WTC11 (cell line): Measurements from ENCODE around the gene DCST2. TPM values are rescaled to one million over a fixed set of nuclear protein-coding genes. Genes with fewer than 3 reads are reported as not detected.
A peak's percentile ranks its signal among the peaks of the same experiment; 100 is the strongest.

Experiments
- ATAC-seq: fragments of 200-7000 bp; cut with Tn5 transposase; 2 replicates; pipeline ENCODE4 v1.10.0; 2021; ENCODE audit warnings: mild to moderate bottlenecking, moderate library complexity
- CTCF ChIA-PET: fragments of 300-600 bp; sonication (Branson Sonifier 250); formaldehyde crosslinking; loops from one replicate; lab custom pipeline; 2021; ENCODE audit warnings: antibody characterized with exemption; lab: Charles Lee
- POLR2A ChIA-PET: fragments of 350-600 bp; sonication (Branson Sonifier 250); formaldehyde crosslinking; loops from one replicate; lab custom pipeline; 2021; ENCODE audit warnings: antibody characterized with exemption; lab: Charles Lee
- DNase-seq: peaks from one replicate; pipeline ENCODE4 v3.0.0; 2021; ENCODE audit warnings: low spot score
- H3K27ac Mint-ChIP-seq: 2 replicates; pipeline ENCODE4 v1.8.0; 2021; ENCODE audit warnings: mixed read lengths
- H3K27me3 Mint-ChIP-seq: 2 replicates; pipeline ENCODE4 v1.8.0; 2021; ENCODE audit warnings: low read depth, mild to moderate bottlenecking, moderate library complexity, mixed read lengths
- H3K36me3 Mint-ChIP-seq: 2 replicates; pipeline ENCODE4 v1.8.0; 2021; ENCODE audit warnings: mixed read lengths
- H3K4me1 Mint-ChIP-seq: 2 replicates; pipeline ENCODE4 v1.8.0; 2022; ENCODE audit warnings: mixed read lengths
- H3K4me3 Mint-ChIP-seq: 2 replicates; pipeline ENCODE4 v1.8.0; 2021; ENCODE audit warnings: mild to moderate bottlenecking, moderate library complexity, mixed read lengths
- H3K9me3 Mint-ChIP-seq: 2 replicates; pipeline ENCODE4 v1.8.0; 2021; ENCODE audit warnings: mixed read lengths
- GABPB1 ChIP-seq: sonication (generic); formaldehyde crosslinking; IDR thresholded peaks from 2 replicates; pipeline ENCODE4 v1.8.1; 2023; ENCODE audit warnings: mild to moderate bottlenecking, missing genetic modification reagents
- NFE2L1 ChIP-seq: sonication (generic); formaldehyde crosslinking; IDR thresholded peaks from 2 replicates; pipeline ENCODE4 v1.8.1; 2023; ENCODE audit warnings: missing genetic modification reagents
- USF2 ChIP-seq: sonication (generic); formaldehyde crosslinking; IDR thresholded peaks from 2 replicates; pipeline ENCODE4 v1.8.1; 2023; ENCODE audit warnings: mild to moderate bottlenecking, missing genetic modification reagents, moderate library complexity
- ZNF138 ChIP-seq: sonication (generic); formaldehyde crosslinking; conservative IDR thresholded peaks from 2 replicates; pipeline ENCODE4 v1.8.1; 2022; ENCODE audit warnings: mild to moderate bottlenecking, moderate library complexity, missing genetic modification reagents
- ZNF281 ChIP-seq: sonication (generic); formaldehyde crosslinking; IDR thresholded peaks from 2 replicates; pipeline ENCODE4 v1.8.0; 2023; ENCODE audit warnings: mild to moderate bottlenecking, missing genetic modification reagents
- ZNF512 ChIP-seq: sonication (generic); formaldehyde crosslinking; IDR thresholded peaks from 2 replicates; pipeline ENCODE4 v1.8.1; 2022; ENCODE audit warnings: missing genetic modification reagents, borderline replicate concordance
- ZNF671 ChIP-seq: fragments of 250-450 bp; sonication (Bioruptor Pico); IDR thresholded peaks from 2 replicates; pipeline ENCODE4 v1.8.0; 2021; ENCODE audit warnings: mild to moderate bottlenecking
- total RNA-seq: library from RNA; stranded (reverse); gene quantifications from 3 replicates; pipeline ENCODE4 v1.2.3, GENCODE V29; 2021
- TF ChIP-seq, protein P1 (sequence below): sonication (generic); formaldehyde crosslinking; IDR thresholded peaks from 2 replicates; pipeline ENCODE4 v1.8.1; 2022; ENCODE audit warnings: mild to moderate bottlenecking, moderate library complexity, missing genetic modification reagents

DCST2 gene
- total RNA-seq, 1 experiment from 2014 or later = 0.83 TPM

DNA sequence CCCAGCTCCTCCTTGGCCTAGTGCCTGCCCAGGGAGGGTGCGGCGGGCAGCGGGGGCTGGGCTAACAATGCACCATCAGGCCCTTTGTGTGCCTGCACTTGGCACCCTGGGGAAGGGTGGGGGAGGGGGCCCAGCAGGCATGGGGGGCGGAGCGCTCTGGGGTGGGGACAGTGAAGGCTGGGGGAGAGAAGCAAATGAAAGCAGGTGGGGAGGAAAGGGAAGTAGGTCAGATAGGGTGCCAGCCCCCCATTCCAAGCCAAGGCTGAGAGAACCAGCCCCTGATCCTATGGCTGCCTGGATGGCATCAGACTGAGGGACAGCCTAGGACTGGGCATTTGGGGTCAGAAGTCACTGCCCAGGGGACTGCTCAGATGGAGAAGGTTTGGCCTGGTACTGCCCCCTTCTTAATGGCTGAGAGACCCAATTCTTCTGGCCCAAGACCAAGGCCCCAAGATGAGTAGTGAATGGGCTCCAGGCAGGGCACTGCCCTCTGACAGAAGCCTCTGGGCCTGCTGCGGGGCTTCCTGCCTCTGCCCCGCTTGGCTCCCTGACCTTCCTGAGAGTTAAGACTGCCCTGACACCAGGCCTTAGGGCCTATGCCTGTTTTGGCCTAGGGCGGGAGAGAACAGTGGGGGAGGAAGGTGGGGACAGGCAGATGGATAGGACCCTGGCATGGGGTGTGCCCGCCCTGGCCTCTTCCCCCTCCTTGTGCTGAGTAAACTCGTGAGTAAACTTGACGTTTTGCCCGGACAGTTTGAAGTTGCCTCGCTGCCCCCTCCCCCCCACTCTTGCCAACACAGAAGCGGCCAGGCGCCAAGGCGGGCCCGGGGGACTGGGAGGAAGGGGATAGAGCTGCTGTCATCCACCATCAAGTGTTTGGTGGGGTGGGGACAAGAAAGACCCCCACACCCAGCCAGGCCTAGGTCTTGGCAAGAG is 28.2 kb downstream of the DCST2 start:
- no peak overlapping the region for H3K27ac Mint-ChIP-seq
- peaks cover 42% of the 10 kb centered on the region for H3K4me1 Mint-ChIP-seq
- no peak for TF ChIP-seq ZNF138 (CRISPR knock-in tag)
- no peak for TF ChIP-seq ZNF512 (CRISPR knock-in tag)
- no peak for TF ChIP-seq ZNF281 (CRISPR knock-in tag)
- no peaks in the 10 kb centered on the region for H3K9me3 Mint-ChIP-seq
- ATAC-seq (no peak), DNase-seq (no peak)
- ChIA-PET POLR2A (interaction anchor here (4.3 kb wide), 1 partner anchor 11 kb away, joined by 28 read pairs; no protein-coding TSS in a partner anchor), CTCF (interaction anchor here (0.8 to 4.3 kb wide), 9 partner anchors 12 to 86 kb away, joined by 3 to 58 read pairs (median 10); partner anchors contain the start of genes ADAM15, LENEP and SHC1)
- H3K36me3 Mint-ChIP-seq = no peaks in the 10 kb centered on the region
- H3K4me3 Mint-ChIP-seq = no peak overlapping the region
- no peaks in the 10 kb centered on the region for H3K27me3 Mint-ChIP-seq

- H3K36me3 Mint-ChIP-seq = no peaks in the 10 kb centered on the region
- TF ChIP-seq NFE2L1 (peak; percentile 68), GABPB1 (CRISPR knock-in tag) (peak; percentile 84), ZNF671 (CRISPR knock-in tag) (no peak), ZNF281 (CRISPR knock-in tag) (0 out of 2 replicates have a peak, but pooled peaks have one; percentile 22)
- TF ChIP-seq, all 79 proteins: peak for 3
- peaks cover 39% of the 10 kb centered on the region for H3K4me1 Mint-ChIP-seq
- no peaks in the 10 kb centered on the region for H3K9me3 Mint-ChIP-seq
- H3K27me3 Mint-ChIP-seq = no peaks in the 10 kb centered on the region
- ChIA-PET CTCF (interaction anchor here (0.7 to 2.1 kb wide), 11 partner anchors 8 to 163 kb away, joined by 3 to 30 read pairs (median 4); partner anchors contain the start of genes ADAM15, LENEP and SHC1), POLR2A (interaction anchor here (0.5 to 13.0 kb wide), 6 partner anchors 8 to 74 kb away, joined by 3 to 176 read pairs (median 4); partner anchors contain the start of genes CKS1B, EFNA3, EFNA4 and SHC1)
- DNase-seq (no peak), ATAC-seq (no peak)
- H3K27ac Mint-ChIP-seq = peak overlapping the region; percentile 94
- peak overlapping the region; percentile 92 for H3K4me3 Mint-ChIP-seq
Observed at GRCh38 chr1:155004352-155005075, 29.1 kb downstream of the DCST2 start.

DNA sequence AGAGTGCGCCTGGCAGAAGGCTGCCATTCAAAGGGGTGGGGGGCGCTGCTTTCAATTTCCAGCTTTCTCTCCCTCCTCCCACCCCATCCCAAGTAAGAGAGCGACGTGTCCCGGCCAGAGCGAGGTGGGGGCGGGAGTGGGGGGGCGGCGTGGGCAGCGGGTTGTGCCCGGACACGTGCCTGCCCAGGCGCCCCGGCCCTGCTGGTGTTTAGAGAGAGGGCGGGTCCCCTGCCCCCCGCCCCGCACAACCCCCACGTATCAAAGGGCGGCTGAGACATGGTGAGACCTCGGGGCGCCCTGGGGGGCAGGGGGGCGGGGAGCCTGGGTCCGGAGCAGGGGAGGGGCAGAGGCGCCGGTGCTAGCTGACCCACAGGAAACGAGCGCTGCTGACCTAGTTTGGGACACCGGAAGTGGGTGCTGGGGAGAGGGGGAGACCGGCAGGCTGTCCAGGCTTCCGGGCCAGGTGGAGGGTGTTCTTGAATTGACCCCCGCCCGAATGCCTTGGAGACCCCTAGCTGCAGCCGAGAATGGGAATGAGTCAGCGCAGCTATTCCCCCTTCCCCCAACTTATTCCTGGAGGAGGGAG is 29.7 kb downstream of the DCST2 start:
- H3K4me3 Mint-ChIP-seq = peak overlapping the region; percentile 92
- ATAC-seq (no peak), DNase-seq (peak; percentile 70)
- peaks cover 39% of the 10 kb centered on the region for H3K4me1 Mint-ChIP-seq
- TF ChIP-seq USF2 (CRISPR knock-in tag) = 0 out of 2 replicates have a peak, but pooled peaks have one; percentile 34
- TF ChIP-seq, protein P1, sequence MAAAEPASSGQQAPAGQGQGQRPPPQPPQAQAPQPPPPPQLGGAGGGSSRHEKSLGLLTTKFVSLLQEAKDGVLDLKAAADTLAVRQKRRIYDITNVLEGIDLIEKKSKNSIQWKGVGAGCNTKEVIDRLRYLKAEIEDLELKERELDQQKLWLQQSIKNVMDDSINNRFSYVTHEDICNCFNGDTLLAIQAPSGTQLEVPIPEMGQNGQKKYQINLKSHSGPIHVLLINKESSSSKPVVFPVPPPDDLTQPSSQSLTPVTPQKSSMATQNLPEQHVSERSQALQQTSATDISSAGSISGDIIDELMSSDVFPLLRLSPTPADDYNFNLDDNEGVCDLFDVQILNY (CRISPR knock-in tag) = no peak
- peak overlapping the region; percentile 94 for H3K27ac Mint-ChIP-seq
- ChIA-PET CTCF (interaction anchor here (0.7 to 2.1 kb wide), 12 partner anchors 8 to 164 kb away, joined by 3 to 30 read pairs (median 4); partner anchors contain the start of genes ADAM15, LENEP and SHC1), POLR2A (interaction anchor here (1.0 to 13.0 kb wide), 5 partner anchors 9 to 75 kb away, joined by 3 to 176 read pairs (median 5); partner anchors contain the start of genes CKS1B, EFNA3, EFNA4 and SHC1)
- H3K36me3 Mint-ChIP-seq = no peaks in the 10 kb centered on the region
- H3K27me3 Mint-ChIP-seq = no peaks in the 10 kb centered on the region
- H3K9me3 Mint-ChIP-seq = no peaks in the 10 kb centered on the region
